Measurements from ENCODE around the gene C9orf153.
"Not testable (repeated sequence)": the region's sequence is repeated elsewhere in the genome, so short reads cannot be mapped to it uniquely, and the experiment has no call there.

The C9orf153 gene

DNA sequence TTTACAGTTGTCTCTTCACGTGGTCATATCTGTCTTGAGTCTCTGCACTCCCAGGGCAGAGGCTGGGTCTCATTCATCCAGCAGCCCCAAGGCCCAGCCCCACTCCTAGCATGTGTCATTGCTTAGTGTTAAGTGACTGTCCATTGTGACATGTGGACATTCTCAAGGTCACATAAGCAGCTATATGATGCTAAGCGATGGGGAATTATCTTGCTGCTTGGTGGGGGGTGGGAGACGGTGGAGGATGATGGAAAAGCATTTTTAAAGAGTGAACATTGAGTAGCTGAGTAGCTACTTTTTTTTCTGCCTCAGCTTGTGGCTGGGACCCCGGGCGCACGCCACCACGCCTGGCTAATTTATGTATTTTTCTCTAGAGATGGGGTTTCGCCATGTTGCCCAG is at the start of gene C9orf153:
TSS of gene C9orf153 (minus strand) at position 101 of the 400 bp plus-strand sequence. CDS start 30,054 bp downstream, outside the sequence.
- no peak for DNase-seq

DNA sequence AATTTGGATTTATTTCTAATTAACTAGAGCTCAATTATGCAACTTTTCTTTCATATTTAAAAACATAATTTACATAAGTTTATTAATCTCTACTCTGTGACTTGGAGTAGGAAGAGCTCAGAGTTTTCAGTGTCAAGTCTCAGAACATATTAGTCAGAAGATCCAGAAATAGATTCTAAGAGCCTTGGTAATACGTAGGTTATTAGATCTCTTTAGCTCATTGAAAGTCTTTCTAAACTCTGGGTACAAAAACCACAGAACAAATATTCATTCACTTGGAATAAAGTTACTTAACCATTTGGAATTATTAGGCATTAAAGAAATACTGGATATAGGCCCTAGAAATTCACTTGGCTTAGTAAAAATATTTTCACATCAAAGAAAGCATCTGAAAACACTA is 49.2 kb upstream of the C9orf153 start:
- DNase-seq: no peak

DNA sequence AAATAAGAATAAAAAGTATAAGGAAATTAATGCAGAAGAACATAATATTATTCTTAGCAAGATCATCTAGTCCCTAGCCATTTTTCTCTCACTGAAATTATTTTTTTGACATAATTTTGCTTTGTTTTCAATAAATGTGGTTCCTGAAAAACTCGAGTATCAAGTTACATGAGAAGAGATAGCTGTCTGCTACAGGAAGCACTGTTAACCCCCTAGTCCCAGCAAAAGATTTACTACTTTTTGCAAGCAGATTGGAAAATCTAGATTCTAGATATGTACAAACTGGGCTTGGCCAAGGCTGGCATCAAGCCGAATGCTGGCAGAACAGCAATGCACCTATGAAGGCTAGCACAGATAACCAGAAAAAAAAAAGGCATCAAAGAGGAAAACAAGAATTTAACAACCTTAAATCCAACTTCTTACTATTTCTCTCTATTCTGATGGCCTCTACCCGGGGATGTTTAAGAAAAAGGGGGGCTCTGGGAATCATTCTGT is 44.8 kb upstream of the C9orf153 start:
- no peak for DNase-seq

DNA sequence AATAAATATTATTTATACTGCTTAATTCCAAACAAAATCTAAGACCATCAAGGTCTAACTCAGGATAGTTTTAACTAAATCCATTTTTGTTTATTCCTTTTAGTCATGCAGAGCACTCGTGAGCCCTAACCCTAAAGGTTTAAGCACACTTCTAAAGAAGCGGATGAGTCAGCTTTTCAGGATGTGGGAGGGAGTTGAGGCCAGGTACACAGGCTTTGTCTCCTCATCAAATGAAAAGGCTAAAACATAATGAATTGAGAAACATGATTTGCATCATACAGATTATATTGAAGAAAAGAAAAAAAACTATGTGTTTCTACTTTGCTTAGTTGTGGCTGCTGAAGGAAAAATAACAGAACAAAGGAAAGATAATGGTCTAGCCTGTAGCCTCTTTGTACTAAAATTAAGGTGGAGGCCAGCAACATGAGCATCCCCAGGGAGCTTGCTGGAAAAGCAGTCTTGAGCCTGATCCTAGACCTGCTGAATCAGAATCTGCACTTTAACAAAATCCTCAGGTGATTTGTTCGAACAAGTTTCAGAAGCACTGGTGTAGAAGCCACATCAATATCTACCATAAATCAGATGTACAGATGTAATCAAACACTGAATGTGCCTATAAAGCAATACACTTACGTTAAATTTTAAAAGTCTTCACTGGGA is 44.0 kb upstream of the C9orf153 start:
- peak; percentile 49 for DNase-seq

DNA sequence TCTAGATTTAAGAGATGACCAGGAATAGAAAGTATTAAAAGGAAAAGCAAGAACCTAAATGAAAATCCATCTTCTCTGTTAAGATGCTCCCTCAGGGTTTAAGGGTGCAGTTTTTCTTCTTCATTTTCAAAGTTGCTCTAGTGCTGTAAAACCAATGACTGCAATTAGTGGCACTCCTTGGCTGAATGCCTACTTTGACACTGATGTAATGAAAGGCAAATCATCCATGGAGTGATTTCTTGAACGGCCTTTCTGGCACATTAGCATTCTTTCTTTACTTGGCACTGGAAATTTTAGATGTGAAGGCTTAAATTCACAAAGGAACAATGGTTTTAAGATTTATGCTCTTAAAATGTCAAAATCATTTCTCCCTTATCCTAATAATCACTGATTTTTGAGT is 42.2 kb upstream of the C9orf153 start:
- DNase-seq: no peak

DNA sequence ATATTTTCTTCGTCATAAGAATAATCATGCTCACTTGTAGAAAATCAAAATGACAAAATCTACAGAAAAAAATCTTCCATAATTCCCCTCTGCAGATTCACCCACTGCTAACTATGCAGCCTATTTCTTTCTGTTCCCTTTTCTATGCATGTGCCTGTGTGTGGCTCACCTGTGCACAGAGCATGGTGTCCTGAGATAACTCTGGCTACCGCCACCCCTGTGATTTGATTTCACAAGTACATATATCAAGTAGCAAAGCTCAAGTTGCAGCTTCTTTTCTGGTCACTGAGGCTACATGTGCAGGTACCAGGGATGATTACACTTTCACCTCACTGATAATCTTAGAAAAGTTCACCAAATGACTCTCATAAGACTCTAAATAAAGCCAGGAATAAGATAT is 41.2 kb upstream of the C9orf153 start:
- DNase-seq: no peak

DNA sequence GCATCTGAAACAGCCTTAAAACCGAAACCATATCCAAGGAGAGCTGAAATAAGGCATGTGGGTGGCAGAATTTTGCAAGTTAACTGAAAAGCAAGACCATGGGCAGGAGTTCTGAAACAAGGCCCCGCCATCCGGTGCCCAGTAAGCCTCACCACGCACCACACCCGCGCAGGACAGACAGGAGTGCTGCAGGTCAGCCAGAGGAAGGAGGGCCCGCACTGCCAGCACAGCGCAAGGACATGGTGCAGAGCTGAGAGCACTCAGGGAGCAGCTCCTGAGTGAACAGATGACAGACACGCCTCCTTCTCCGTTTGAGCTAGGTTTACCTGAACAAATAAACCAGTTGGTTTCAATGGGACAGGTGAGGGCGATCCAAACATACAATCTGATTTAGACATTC is 39.4 kb upstream of the C9orf153 start:
- no peak for DNase-seq

DNA sequence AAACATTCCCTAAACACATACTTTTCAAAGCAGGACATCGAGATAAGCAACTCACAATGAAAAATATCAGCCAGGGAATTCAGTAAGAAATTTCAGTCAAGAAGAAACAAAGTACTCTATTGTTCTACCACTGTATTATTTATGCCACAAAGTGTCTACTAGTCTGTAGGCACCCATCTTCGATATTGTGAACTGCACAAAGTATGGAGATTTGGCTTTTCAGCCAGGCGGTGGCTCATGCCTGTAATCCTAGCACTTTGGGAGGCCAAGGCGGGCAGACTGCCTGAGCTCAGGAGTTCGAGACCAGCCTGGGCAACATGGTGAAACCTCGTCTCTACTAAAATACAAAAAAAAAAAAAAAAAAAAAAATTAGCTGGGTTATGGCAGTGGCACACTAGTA is 30.9 kb upstream of the C9orf153 start:
- not testable (repeated sequence) for DNase-seq

DNA sequence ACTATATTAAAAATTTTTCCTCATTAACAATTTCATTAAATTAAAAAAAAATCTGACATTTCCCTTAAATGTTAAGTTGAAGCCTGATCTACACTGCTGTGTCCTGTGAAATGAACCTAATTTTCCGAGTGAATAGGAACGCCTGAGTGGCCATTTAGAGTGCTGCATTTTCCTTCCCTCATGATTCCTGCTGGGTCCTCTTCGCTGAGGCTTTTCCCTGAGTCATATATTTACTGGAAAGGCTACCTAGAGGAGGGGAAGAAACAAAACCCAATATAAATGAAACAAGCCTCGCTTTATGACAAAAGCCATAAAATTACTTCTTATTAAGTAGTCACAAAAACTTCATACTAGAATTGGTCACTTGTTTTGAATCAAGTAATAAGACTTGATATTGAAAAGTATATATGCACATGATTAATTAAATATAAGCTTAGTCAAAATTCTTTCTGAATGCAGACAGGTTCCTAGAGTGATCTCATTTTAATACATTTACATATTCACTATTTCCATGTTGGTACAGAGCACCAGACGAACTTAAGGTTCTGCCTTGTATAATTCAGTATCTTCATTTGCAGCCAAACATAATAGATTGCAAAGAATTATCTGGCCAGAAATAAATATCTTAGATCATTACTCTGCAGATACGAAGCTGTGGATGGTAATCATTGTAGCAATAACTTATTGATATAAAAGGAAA is 29.2 kb upstream of the C9orf153 start:
- DNase-seq: no peak

DNA sequence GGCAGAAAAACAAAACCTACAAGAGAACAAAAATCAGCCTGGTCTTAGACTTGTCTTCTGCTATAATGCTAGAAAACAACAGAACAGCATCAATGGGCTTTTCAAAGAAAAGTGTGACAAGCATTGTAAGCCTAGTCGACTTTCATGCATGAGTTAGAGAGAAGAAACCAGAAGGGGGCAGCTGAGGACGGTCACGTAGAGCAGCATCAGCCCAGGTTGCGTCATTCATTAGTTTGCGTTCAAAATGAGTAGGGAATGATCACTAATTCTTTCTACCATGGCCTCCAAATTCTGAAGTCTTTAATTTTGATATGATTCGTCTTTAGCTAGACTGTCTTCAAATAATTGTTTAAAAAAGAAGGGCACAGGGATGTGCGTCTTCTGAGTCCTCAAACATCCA is 27.6 kb upstream of the C9orf153 start:
- DNase-seq: no peak

DNA sequence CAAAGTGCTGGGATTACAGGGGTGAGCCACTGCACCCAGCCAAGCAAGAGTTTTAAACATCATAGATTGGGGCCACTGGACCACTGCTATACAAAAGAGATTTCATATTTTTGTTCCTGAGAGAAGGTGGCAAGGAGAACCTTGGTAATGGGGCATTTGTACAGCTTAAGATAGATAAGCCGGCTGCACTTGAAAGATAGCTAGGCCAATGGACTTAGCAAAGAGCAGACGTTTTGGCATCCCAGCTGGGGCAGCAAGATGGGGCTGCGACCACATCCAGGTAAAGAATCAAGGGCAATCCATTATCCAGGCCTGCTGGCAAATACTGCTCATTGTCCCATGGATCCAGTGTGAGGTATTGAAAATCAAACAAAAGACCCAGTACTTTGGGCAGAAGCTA is 26.8 kb upstream of the C9orf153 start:
- DNase-seq: no peak

DNA sequence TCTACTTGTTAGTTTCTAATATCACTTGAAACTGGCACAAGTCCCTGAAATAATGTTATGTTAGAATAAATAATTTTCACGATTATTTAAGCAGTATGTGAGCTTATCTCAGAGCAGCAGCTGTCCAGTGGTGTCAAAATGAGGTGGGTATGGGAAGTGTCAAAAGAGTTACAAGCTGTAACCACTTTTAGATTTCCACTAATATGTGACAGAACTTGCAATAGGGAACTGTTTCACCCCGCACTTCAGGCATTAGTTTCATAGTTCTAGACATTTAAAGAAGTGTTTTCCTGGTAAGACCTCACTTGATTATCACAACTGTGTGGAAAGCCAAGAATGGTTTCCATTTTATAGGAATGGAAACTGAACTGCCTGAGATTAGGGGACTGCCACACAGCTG is 25.8 kb upstream of the C9orf153 start:
- no peak for DNase-seq

DNA sequence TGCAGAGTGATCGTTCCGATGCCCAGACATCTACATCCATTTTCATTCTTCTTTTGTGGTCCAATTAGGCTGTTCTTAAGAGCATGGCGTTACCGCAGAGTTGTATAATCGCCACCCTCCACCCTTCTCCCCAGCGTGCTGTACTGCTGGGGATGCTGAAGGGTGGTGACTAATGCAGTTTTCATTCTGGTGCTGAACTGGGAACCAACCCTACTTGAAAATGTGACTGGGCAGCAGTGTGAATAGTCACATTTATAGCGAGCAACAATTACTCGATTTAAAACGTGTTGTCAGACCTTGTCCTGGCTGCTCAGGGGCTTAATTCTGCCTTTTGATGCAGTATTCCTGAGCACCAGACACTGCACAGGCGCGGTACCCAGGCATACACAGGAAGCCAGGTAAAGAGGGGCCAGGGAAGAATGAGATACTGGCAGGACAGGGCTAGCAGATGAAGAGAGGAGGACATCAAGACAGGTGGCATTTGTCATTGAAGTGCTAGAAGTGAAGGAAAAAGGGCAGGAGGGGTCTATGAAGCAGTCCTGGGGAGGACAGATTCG is 23.6 kb upstream of the C9orf153 start:
- no peak for DNase-seq

DNA sequence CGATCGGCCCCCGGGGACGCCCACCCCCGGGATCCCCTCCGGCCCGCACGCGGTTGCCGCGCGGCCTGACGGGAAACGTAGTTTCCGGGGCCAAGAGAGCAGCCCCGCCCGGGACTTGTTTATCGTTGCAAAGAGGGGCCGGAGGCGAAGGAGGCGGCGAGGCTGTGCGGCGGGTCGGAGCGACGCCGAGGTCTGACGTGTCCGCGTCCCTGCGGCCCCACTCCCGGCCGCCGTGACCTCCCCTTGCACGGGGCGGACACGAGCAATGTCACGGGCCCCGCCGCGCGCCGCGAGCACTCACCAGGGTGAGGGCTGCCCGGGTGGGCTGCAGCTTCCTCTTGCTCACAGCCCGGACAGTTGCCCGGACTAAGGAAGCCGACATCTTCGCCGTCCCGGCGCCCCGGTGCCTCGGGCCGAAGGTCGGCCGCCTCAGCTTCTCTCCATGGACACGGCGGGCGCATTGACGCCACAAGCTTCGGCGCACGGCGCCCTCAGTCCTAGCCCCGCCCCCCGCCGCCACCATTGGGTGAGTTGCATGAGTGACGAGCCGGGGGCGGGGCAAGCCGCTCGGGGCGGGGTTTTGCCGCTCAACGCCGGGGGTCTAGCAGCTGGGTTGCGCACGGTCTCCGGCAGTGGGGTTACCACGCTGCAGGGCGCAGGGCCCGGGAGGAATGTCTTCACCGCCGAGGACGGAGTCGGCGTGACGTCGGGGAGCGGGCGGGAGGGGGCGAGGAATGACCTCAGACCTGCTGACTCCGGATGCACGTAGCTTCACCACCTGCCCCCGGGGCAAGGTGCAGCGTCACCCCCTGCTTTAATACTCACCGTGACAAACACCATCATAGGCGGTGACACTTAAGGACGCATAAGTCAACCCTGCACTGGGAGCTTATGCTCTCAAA is 22.9 kb upstream of the C9orf153 start, which contains the start of gene ISCA1:
TSS of gene ISCA1 (minus strand) at position 462 of the 902 bp plus-strand sequence. CDS start at position 382, 80 bp downstream.
- DNase-seq: peak; percentile 97

DNA sequence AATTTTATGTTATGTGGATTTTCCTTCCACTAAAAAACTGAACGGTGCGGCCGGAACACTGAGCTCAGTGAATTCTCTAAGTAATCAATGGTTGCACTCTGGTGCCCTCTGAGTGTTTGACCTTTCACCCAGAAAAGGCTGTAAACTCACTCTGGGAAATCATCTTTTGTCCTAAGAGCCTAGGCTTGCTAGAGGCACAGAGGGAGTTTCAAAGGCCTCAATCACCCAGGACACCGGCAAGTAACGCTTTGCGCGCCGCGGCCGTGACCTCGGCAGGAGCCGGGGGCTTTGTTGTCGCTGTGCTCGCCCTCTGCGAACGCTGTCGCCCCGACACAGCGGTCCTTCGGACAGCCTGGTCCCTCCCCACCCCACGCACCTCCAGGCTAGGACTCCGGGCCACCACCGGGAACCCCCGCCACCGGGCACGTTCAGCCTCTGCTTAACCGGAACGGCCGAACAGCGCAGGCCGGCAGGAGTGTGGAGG is 22.2 kb upstream of the C9orf153 start:
- no peak for DNase-seq

DNA sequence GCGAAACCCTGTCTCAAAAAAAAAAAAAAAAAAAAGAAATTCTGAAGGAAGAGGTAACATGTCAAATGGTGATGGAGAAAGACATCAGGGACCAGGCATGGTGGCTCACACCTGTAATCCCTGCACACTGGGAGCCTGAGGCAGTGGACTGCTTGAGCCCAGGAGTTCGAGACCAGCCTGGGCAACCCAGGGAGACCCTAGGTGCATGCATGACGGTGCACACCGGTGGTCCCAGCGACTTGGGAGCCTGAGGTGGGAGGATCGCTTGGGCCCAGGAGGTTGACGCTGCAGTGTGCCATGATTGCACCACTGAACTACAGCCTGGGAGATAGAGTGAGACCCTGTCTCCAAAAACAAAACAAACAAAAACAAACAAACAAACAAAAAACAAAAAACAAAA is 21.1 kb upstream of the C9orf153 start:
- DNase-seq: no peak

DNA sequence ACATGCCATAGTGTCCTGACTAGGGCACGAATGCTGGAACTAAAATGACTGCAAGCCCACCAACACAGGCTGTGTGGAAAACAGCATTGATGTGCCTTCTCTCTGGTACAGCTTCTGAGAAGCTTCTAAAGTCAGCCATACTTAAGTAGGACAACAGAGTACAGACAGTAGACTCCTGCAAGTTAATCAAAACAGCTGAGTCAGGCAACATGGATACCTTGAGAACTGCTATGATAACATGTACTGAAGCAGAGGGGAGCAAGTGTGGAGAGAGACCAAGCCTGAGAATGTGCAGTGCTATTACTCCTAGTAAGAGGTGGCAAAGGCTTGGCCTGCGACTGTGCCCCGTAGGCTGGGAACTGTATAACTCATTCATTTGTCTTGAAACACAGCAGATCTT is 20.4 kb upstream of the C9orf153 start:
- no peak for DNase-seq

DNA sequence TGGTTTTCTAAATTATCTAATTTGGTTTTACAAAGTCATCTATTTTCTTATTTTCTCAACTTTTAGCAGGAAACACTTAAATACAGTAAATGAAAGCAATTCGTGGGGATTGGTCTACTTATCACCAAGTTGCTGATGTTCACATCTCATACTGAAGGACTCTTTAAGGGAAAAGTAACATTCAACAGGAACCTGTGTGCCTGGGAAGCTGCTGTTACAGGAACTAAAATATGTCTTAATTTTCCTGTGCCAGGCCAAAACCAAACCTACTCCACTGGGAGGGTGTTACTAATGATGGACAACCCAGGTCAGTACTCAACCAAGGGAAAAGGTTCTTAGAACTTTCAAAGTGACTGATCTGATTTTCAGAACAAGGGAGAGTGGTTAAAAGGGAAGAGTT is 17.6 kb upstream of the C9orf153 start:
- no peak for DNase-seq

DNA sequence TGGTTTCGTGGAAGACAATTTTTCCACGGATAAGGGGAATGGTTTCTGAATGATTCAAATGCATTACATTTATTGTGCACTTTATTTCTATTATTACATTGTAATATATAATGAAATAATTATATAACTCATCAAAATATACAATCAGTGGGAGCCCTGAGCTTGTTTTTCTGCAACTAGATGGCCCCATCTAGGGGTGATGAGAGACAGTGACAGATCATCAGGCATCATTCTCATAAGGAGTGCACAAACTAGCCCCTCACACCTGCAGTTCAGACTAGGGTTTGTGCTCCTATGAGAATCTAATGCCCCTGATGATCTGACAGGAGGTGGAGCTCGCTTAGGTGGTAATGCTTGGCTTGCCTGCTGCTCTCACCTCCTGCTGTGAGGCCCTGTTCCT is 16.5 kb upstream of the C9orf153 start:
- DNase-seq: no peak

DNA sequence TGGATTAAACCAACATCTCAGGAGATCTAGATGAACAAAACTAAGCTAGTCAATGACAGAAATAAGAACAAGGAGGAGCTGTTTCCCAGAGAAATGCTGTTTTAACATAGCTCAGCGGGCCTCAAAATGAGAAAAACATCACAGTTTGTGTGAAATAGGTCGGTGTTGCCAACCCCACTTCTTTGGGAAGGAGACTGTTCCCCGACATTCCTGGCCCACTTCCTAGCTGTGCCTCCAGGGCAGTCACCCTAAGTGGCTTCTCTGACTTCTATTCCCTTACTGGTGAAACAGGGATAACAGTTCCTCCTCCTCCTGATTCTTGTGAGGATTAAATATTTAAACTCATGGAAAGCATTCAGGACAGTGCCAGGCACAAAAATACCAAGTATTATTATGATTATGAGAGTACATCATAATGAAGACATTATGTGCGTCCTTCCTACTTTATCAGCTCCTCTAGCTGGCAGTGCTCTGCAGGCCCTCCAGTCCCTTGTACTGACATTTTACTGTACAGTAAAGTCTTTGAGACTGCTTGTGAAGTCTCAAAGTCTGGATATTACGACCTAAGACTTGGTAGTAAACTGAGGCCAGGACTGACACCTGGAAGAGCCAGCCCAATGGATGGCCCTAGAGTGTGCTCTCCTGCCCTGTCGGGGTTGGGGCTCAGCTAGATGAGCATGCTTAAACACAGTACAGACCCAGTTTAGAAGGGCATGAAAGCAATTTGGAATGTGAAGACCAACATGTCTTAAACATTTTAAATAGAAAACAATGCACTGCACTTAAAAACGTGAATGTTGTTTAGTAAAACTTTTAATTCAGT is 15.6 kb upstream of the C9orf153 start:
- DNase-seq: no peak

DNA sequence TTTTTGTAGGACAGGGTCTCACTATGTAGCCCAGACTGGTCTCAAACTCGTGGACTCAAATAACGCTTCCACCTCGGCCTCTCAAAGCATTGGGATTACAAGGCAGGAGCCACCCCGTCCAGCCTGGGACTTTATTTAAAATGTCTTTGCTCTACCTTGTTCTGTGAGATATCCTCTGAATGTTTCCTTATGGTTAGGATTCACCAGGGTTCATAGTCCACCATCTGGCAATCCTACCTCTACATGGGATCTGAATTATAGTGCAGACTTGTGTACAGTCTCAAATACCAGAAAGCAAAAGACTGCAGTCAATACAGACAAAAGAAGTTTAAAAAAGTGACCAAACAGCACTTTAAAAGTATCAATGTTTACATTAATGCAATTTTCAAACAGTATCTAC is 12.8 kb upstream of the C9orf153 start:
- no peak for DNase-seq

DNA sequence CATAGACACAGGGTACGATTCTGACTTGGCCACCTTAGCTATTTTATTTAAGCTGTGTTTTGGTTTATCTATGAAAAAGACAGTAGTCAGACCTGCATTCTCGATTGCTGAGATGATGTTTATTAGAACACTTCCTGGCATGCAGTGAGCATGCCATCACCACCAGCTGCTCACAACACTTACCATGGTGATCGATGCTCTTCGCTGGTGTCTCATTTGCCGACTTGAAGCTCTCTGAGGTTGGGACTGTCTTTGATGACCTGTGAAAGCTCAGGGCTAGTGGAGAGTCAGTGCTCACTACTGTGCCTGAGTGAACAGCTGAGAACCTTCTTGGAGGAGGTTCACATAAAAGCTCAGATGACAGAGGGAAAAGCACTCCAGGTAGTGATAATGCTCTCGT is 4.4 kb upstream of the C9orf153 start:
- DNase-seq: no peak

Data from CD4-positive, alpha-beta T cell treated with Interleukin-12 subunit alpha and Interleukin-12 subunit beta, for 1 hour (primary cell).